NCI-H2227 (cell line): ENCODE results near the gene RAD51B.
"Not testable (repeated sequence)": the region's sequence is repeated elsewhere in the genome, so short reads cannot be mapped to it uniquely, and the experiment has no call there.

Experiments used
- DNase-seq: peaks from one replicate; lab custom pipeline; 2025; ENCODE audit not compliant: unreplicated experiment; lab: John Stamatoyannopoulos, UW

RAD51B gene

DNA sequence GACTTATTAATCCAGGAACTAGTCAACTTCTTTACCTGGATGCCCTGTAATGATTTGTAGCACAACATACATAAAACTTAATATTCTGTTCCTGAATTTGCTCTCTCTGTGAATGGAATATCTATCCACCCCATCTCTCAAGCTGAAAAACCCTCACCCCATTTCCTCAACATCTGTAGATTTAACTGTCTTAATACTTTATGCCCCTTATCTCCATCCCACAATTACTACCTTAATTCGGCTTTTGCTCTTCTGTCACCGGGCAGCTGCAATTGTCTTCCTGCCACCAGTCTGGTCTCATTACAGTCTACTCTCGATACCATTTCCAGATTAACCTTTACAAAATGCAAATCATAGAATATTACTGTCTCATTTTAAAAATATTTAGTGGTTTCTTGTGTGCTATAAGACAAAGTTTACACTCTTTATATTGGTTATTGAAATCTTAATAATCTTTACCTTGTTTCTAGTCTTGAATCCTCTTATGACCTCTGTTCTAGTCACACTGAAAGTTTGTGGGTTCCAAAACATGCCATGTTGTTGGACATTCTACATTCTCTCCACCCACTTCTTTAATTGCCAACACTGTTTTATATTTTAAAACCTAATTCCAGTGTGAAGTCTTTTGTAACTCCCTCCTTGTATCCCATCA, 347.3 kb downstream of the RAD51B start:
- DNase-seq: no peak

- no peak for DNase-seq
Observed at GRCh38 chr14:68167383-68168087, 348.0 kb downstream of the RAD51B start.

DNA sequence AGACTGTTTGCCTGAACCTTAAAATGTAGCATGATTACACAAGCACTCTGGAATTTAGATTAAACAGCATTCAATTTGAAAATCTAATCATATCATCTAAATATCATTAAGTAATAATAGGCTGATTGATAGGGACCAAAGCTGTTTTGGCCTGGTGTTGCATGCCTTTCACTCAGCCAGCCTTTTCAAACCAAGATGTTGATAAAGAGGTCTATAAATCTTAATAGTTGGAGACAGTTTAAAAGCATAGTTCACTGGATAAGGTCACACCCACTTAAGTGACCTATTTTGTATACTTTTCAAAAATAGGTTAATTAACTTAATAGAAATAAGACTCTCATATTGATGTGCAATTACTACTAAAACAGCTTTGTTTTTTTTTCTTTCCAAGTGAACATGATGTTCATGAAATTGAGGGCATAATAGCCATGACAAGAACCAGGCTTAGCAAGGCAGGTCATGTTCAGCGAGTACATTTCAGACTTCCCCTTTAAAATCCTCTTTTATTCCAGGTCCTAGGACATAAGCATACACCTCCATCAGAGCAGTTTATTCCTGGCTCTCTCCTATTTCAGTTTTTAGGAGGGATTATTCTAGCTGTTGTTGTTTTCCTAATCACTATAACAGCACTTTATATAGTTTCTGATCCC, 349.0 kb downstream of the RAD51B start:
- DNase-seq: peak; percentile 31

- no peak for DNase-seq
Observed at GRCh38 chr14:68172216-68172615, 352.6 kb downstream of the RAD51B start.

GRCh38 chr14:68172627-68173026, 353.0 kb downstream of the RAD51B start:
- DNase-seq: no peak

DNA sequence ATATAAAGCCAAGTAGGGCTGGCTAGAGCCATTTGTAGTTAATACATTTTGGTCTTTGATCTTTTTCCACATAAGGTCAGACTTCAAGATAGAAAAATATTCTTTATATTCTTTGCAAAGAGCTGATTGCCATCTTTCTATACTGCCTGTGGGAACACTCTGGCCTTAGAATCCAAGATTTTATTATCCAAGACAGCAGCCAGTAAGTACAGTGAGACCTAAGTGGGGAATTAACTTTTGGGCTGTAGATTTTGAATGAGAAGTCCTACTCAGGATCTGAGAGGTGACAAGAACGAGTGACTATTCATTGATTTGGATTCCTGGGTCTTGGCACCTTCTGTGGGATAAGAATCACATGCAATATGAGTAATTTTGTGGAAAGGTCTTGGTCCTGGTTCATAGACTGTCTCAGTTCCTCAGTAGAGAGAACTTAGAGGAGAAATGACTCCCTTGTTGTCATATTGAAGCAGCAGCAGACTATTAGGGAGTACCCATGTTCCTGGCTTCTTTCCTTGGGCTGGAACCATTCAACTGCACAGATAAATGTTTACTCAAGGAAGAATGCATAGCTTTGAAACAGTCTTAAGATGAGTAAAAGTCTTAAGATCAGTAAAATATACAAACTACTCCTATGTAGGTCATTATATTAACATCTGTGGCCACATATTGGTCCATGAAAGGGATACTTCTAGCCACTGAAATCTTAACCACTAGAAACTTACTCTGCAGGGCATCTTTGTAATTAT, 353.8 kb downstream of the RAD51B start:
- no peak for DNase-seq

GRCh38 chr14:68174446-68174845, 354.9 kb downstream of the RAD51B start:
- DNase-seq: no peak

DNA sequence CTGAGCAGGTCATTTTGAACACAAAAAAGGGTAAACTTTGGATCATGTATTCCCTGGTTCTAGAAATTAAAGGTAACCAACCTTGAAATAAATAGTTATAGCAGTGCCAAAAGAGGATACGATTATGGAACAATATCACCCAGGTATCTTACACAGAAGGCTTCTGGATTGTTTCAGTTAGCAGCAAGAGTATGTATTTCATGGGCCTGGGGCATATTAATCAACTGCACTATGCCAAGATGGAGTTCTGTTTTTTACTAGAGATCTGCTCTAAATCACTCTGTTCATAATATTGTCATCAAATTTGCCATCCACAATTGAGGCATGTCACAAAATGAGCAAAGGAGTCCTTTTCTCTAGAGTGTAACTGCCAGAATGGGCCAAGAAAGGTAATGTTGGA, 357.1 kb downstream of the RAD51B start:
- DNase-seq: no peak

DNA sequence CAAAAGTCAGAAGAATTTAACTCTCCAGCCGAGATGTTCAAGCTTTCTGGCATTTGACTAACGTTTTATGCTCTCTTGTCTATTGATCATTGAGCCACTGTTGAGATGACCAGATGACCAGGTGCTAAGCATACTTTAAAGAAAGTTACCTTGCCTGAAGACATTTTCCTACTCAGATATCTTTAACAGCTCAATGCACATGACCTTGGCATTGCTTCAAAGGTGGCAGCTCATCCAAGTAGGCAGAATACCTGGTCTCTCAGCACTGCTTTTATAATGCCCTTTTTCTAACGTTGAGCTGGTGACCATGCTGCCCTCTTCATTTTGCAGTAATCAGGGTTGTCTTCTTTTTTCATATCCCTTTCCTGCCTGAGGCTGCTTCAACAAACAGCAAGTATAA, 358.1 kb downstream of the RAD51B start:
- no peak for DNase-seq

- no peak for DNase-seq
Observed at GRCh38 chr14:68178282-68178681, 358.7 kb downstream of the RAD51B start.

GRCh38 chr14:68181519-68182326, 362.1 kb downstream of the RAD51B start:
- DNase-seq: no peak

- no peak for DNase-seq
Observed at GRCh38 chr14:68182492-68182891, 362.9 kb downstream of the RAD51B start.

DNA sequence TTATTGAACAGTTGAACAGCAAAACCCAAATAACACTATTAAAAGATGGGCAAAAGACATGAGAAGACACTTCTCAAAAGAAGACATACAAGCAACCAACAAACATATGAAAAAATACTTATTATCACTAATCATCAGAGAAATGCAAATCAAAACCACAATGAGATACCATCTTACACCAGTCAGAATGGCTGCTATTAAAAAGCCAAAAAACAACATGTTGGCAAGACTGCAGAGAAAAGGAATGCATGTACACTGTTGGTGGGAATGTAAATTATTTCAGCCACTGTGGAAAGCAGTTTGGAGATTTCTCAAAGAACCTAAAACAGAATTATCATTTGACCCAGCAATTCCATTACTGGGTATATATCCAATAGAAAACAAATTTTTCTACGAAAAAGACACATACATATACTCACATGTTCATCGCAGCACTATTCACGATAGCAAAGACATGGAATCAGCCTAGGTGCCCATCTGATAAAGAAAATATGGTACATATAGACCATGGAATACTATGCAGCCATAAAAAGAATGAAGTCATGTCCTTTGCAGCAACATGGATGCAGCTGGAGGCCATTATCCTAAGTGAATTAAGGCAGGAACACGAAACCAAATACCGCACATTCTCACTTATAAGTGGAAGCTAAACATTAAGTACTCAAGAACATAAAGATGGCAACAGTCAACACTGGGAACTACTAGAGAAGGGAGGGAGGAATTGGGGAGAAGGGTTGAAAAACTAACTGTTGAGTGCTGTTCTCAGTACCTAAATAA, 367.1 kb downstream of the RAD51B start:
- not testable (repeated sequence) for DNase-seq

- DNase-seq: no peak
Observed at GRCh38 chr14:68188174-68188573, 368.6 kb downstream of the RAD51B start.

DNA sequence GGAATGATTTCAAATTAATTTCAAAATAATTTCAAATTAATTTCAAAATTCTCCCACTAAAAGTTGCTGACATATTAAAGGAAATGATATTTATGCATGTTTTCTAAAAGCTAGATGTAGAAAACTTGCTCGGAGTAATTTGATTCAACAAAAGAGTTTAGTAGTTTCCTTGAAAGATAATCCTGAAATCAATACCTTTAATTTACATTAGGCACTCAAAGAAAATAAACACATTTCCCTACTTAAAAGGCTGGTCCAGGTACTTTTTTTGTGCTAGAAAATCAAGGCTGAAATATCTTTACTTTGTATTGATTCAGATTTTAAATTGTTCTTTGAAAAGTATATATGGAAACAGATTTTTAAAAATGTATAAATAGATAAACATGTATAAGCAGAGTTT, 370.5 kb downstream of the RAD51B start:
- DNase-seq: no peak

- no peak for DNase-seq
Observed at GRCh38 chr14:68191567-68192321, 372.2 kb downstream of the RAD51B start.

DNA sequence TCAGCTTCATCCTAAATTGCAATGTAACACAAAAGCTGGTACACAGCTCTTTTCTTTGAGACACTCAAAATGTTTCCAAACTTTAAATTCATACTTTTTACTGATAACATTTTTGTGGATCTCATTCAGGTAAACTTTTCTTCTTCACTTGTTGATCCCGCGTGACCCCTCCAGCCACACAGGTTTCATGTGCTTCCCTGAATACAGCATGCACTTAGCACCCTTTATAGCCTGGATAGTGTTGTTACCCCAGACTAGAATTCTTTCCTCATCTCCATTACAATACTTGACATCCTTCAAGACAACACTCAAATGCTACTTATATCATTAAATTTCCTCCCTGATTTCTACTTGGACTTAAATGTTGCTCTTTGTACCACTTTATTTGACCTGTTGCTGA, 373.4 kb downstream of the RAD51B start:
- no peak for DNase-seq

DNA sequence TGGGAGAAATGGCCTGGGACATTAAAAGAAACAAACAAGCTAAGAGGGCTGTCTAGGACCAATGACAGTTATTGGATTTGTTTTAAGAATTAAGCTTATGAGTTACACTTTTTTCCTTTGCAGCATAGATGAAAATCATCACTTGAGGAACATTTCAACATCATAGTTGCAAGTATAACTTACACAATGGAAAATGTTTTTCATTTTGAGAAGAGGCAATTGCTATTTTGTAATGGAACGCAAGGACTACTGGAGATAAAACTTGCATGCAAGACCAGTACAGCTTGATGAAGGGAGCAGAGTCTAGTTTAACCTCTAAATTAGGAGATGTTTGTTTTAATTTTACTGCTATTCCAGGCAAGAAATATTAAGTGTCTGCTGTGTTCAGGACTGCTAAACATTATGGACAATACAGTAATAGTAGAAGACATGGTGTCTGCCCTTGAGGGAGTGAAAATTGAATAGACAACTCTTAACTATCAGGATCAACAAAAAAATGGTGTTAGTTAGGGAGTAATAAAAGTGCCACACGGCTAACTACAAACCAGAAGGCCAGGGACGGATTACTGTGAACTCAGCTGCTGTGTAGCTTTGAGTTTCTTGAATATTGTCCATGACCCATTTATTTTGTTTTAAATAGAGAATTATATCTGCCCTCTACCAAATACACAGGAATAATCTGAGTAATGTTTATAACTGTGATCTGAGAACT, 374.5 kb downstream of the RAD51B start:
- no peak for DNase-seq

- no peak for DNase-seq
Observed at GRCh38 chr14:68195126-68195525, 375.5 kb downstream of the RAD51B start.
